H1 (cell line): ENCODE measurements around the gene ZNF775. TPM values are rescaled to one million over a fixed set of nuclear protein-coding genes. Genes with fewer than 3 reads are reported as not detected.
A peak's percentile ranks its signal among the peaks of the same experiment; 100 is the strongest.

Source experiments
- CTCF ChIA-PET: fragments of 300-600 bp; sonication (Branson Sonifier 250); formaldehyde crosslinking; loops from one replicate; lab custom pipeline; 2021; ENCODE audit not compliant: partially characterized antibody; lab: Charles Lee
- POLR2A ChIA-PET: fragments of 300-600 bp; sonication (Branson Sonifier 250); formaldehyde crosslinking; loops from one replicate; lab custom pipeline; 2021; ENCODE audit warnings: inconsistent platforms; ENCODE audit not compliant: partially characterized antibody; lab: Charles Lee
- DNase-seq, 2 experiments: peaks; one replicate each; pipeline versions ENCODE4 v3.0.0 to v3.0.0-alpha.2; 2010 to 2022; ENCODE audit warnings: low spot score in 2 of 2, low read depth in 1 of 2, mixed read lengths in 1 of 2
- FAIRE-seq: peaks from 2 replicates; lab custom pipeline; 2011; peaks lifted over from hg19 to GRCh38; lab: Jason Lieb, UNC
- H2AFZ ChIP-seq: 2 replicates; pipeline ENCODE4 v1.8.1; 2012; ENCODE audit warnings: low read length, inconsistent platforms
- H2AK5ac ChIP-seq: 2 replicates; pipeline ENCODE4 v1.6.1; 2013; ENCODE audit warnings: low read depth, low read length
- H2BK120ac ChIP-seq: replicated peaks from 2 replicates; pipeline ENCODE3; 2013; ENCODE audit warnings: low read depth, low read length, inconsistent platforms
- H2BK12ac ChIP-seq: 2 replicates; pipeline ENCODE4 v1.6.1; 2013; ENCODE audit warnings: low read depth, low read length
- H2BK15ac ChIP-seq: 2 replicates; pipeline ENCODE4 v1.6.1; 2013; ENCODE audit warnings: low read length
- H2BK20ac ChIP-seq: 2 replicates; pipeline ENCODE4 v1.6.1; 2013; ENCODE audit warnings: low read length
- H2BK5ac ChIP-seq: 2 replicates; pipeline ENCODE4 v1.6.1; 2013; ENCODE audit warnings: low read depth, low read length
- H3K14ac ChIP-seq: 2 replicates; pipeline ENCODE4 v1.6.1; 2013; ENCODE audit warnings: inconsistent platforms; ENCODE audit not compliant: insufficient read length
- H3K18ac ChIP-seq: 2 replicates; pipeline ENCODE4 v1.6.1; 2013; ENCODE audit warnings: low read length; ENCODE audit errors: extremely low read depth
- H3K23ac ChIP-seq: 2 replicates; pipeline ENCODE4 v1.6.1; 2013; ENCODE audit warnings: inconsistent platforms; ENCODE audit not compliant: insufficient read length
- H3K23me2 ChIP-seq: 2 replicates; pipeline ENCODE4 v1.6.1; 2013; ENCODE audit warnings: low read depth, low read length
- H3K27ac ChIP-seq: 2 replicates; pipeline ENCODE4 v1.6.1; 2011; ENCODE audit warnings: low read depth, low read length, inconsistent platforms
- H3K27me3 ChIP-seq, 4 experiments: replicated peaks in 1 of 4; 1 replicate in 1 of 4; 2 replicates in 3 of 4; pipeline versions ENCODE4 v1.6.1 to v1.8.1; 2011 to 2013; ENCODE audit warnings: low read length in 3 of 4, mild to moderate bottlenecking in 3 of 4, inconsistent platforms in 2 of 4, mixed read lengths in 2 of 4, moderate library complexity in 1 of 4; ENCODE audit not compliant: control insufficient read depth in 3 of 4, insufficient read depth in 3 of 4; ENCODE audit errors: extremely low read depth in 1 of 4
- H3K36me3 ChIP-seq, 4 experiments: 2 replicates each; pipeline versions ENCODE4 v1.6.1 to v1.8.1; 2011 to 2013; ENCODE audit warnings: mild to moderate bottlenecking in 4 of 4, low read length in 3 of 4, moderate library complexity in 2 of 4, control low read depth in 1 of 4, inconsistent platforms in 1 of 4; ENCODE audit not compliant: insufficient read depth in 4 of 4, control insufficient read depth in 2 of 4
- H3K4ac ChIP-seq: replicated peaks from 2 replicates; pipeline ENCODE3; 2013; ENCODE audit warnings: low read length, low read depth, mixed read lengths, inconsistent platforms; ENCODE audit not compliant: insufficient read length
- H3K4me1 ChIP-seq, 4 experiments: replicated peaks in 1 of 4; 1 replicate in 1 of 4; 2 replicates in 3 of 4; pipeline versions ENCODE4 v1.6.1 to v1.8.1; 2011 to 2013; ENCODE audit warnings: low read length in 3 of 4, inconsistent platforms in 2 of 4, mixed read lengths in 1 of 4; ENCODE audit not compliant: insufficient read depth in 4 of 4, control insufficient read depth in 3 of 4
- H3K4me2 ChIP-seq, 2 experiments: 2 replicates each; pipeline versions ENCODE4 v1.6.1 to v1.8.1; 2011 to 2013; ENCODE audit warnings: low read depth in 2 of 2, low read length in 2 of 2, control low read depth in 1 of 2, inconsistent platforms in 1 of 2, mild to moderate bottlenecking in 1 of 2; ENCODE audit not compliant: insufficient read depth in 1 of 2
- H3K4me3 ChIP-seq, 4 experiments: fragments of 200-600, 300-600 bp in 1 of 4; sonication (generic), shearing (Covaris generic), sonication (Bioruptor Twin) in 1 of 4; 2 replicates each; pipeline versions ENCODE4 v1.5.1 to v1.8.1; 2011 to 2016; ENCODE audit warnings: low read length in 4 of 4, low read depth in 3 of 4, control low read depth in 2 of 4, inconsistent platforms in 2 of 4, mild to moderate bottlenecking in 2 of 4, mixed read lengths in 1 of 4, moderate library complexity in 1 of 4; ENCODE audit not compliant: insufficient read depth in 2 of 4; ENCODE audit errors: extremely low read depth in 1 of 4
- H3K56ac ChIP-seq: replicated peaks from 2 replicates; pipeline ENCODE3; 2013; ENCODE audit warnings: low read depth, mild to moderate bottlenecking, mixed read lengths, low read length, inconsistent platforms; ENCODE audit not compliant: insufficient read length
- H3K79me1 ChIP-seq: 2 replicates; pipeline ENCODE4 v1.6.1; 2013; ENCODE audit warnings: low read depth, low read length, control low read depth
- H3K79me2 ChIP-seq, 2 experiments: 2 replicates each; pipeline versions ENCODE4 v1.6.1 to v1.8.1; 2012 to 2013; ENCODE audit warnings: low read length in 2 of 2, mild to moderate bottlenecking in 2 of 2, inconsistent platforms in 1 of 2; ENCODE audit not compliant: insufficient read depth in 2 of 2, control insufficient read depth in 1 of 2
- H3K9ac ChIP-seq, 4 experiments: replicated peaks in 1 of 4; 1 replicate in 1 of 4; 2 replicates in 3 of 4; pipeline versions ENCODE4 v1.6.1 to v1.8.1; 2011 to 2013; ENCODE audit warnings: low read depth in 3 of 4, low read length in 3 of 4, control low read depth in 2 of 4, mild to moderate bottlenecking in 2 of 4, moderate library complexity in 2 of 4, inconsistent platforms in 1 of 4; ENCODE audit errors: extremely low read depth in 1 of 4
- H3K9me3 ChIP-seq, 2 experiments: 2 replicates each; pipeline versions ENCODE4 v1.6.1 to v1.8.1; 2012 to 2013; ENCODE audit warnings: mild to moderate bottlenecking in 2 of 2, moderate library complexity in 2 of 2, control low read depth in 1 of 2, inconsistent platforms in 1 of 2, low read depth in 1 of 2, low read length in 1 of 2, mixed read lengths in 1 of 2; ENCODE audit not compliant: insufficient read depth in 2 of 2
- H4K20me1 ChIP-seq, 2 experiments: replicated peaks in 1 of 2; 2 replicates each; pipeline versions ENCODE3 to v1.8.1; 2011 to 2013; ENCODE audit warnings: inconsistent platforms in 2 of 2, low read length in 2 of 2, mild to moderate bottlenecking in 1 of 2; ENCODE audit not compliant: insufficient read depth in 2 of 2, control insufficient read depth in 1 of 2
- H4K5ac ChIP-seq: 2 replicates; pipeline ENCODE4 v1.6.1; 2013; ENCODE audit warnings: low read length, low read depth, mixed read lengths, inconsistent platforms; ENCODE audit not compliant: insufficient read length
- H4K8ac ChIP-seq: 2 replicates; pipeline ENCODE4 v1.8.0; 2013; ENCODE audit warnings: mild to moderate bottlenecking, moderate library complexity, low read length, inconsistent platforms; ENCODE audit not compliant: insufficient read depth; ENCODE audit errors: extremely low read depth
- H4K91ac ChIP-seq: replicated peaks from 2 replicates; pipeline ENCODE3; 2013; ENCODE audit warnings: low read length, mixed read lengths, inconsistent platforms; ENCODE audit not compliant: insufficient read length
- BACH1 ChIP-seq: IDR thresholded peaks from 2 replicates; pipeline ENCODE4 v1.6.1; 2012; ENCODE audit warnings: low read length, improper control_type of control experiment
- BCL11A ChIP-seq, 2 experiments: IDR thresholded peaks; one replicate each; pipeline ENCODE4 v1.6.1; 2011; ENCODE audit warnings: low read depth in 2 of 2, low read length in 2 of 2, mild to moderate bottlenecking in 2 of 2
- BRCA1 ChIP-seq: IDR thresholded peaks from 2 replicates; pipeline ENCODE4 v1.6.1; 2012; ENCODE audit warnings: low read depth, low read length, improper control_type of control experiment
- CBX8 ChIP-seq: fragments of 300-800, 300-1000 bp; sonication (generic); IDR thresholded peaks from 2 replicates; pipeline ENCODE4 v1.7.1; 2016; ENCODE audit warnings: low read depth, low read length, borderline replicate concordance
- CEBPB ChIP-seq: IDR thresholded peaks from 2 replicates; pipeline ENCODE4 v1.6.1; 2012; ENCODE audit warnings: low read depth, low read length
- CHD2 ChIP-seq: IDR thresholded peaks from 2 replicates; pipeline ENCODE4 v1.6.1; 2012; ENCODE audit warnings: low read length, improper control_type of control experiment
- GABPA ChIP-seq: IDR thresholded peaks from 2 replicates; pipeline ENCODE4 v1.6.1; 2011; ENCODE audit warnings: mild to moderate bottlenecking, low read length, moderate library complexity, borderline replicate concordance; ENCODE audit not compliant: insufficient read depth
- KDM4A ChIP-seq: IDR thresholded peaks from one replicate; pipeline ENCODE4 v1.7.1; 2012; ENCODE audit warnings: low read depth, mild to moderate bottlenecking, moderate library complexity, low read length, inconsistent platforms; ENCODE audit not compliant: severe bottlenecking
- MAFK ChIP-seq: IDR thresholded peaks from 2 replicates; pipeline ENCODE4 v1.6.1; 2012; ENCODE audit warnings: low read depth, mild to moderate bottlenecking, improper control_type of control experiment, low read length
- POLR2A ChIP-seq, 2 experiments: IDR thresholded peaks; 1 replicate in 1 of 2; 2 replicates in 1 of 2; pipeline ENCODE4 v1.6.1; 2011; ENCODE audit warnings: low read depth in 2 of 2, low read length in 2 of 2, mild to moderate bottlenecking in 2 of 2; ENCODE audit errors: control extremely low read depth in 1 of 2
- RBBP5 ChIP-seq: IDR thresholded peaks from 2 replicates; pipeline ENCODE4 v1.7.1; 2012; ENCODE audit warnings: low read depth, mild to moderate bottlenecking, inconsistent platforms, low read length, moderate library complexity, borderline replicate concordance
- RFX5 ChIP-seq: IDR thresholded peaks from 2 replicates; pipeline ENCODE4 v1.6.1; 2011; ENCODE audit warnings: low read depth, low read length, improper control_type of control experiment, borderline replicate concordance
- RXRA ChIP-seq: IDR thresholded peaks from 2 replicates; pipeline ENCODE4 v1.6.1; 2011; ENCODE audit warnings: low read depth, mild to moderate bottlenecking, low read length, moderate library complexity; ENCODE audit not compliant: insufficient read depth
- SUZ12 ChIP-seq: fragments of 200-600 bp; sonication (generic); IDR thresholded peaks from 2 replicates; pipeline ENCODE4 v1.6.1; 2012; ENCODE audit warnings: mild to moderate bottlenecking, inconsistent platforms, low read length, moderate library complexity, mixed read lengths
- WGBS, 2 experiments: shearing (Covaris generic) in 1 of 2; methylation state at CpG; one replicate each; pipeline versions ENCODE4 v1.1.6 to v1.1.7; 2013 to 2015; ENCODE audit warnings: low lambda C conversion rate in 2 of 2, mixed read lengths in 2 of 2, inconsistent platforms in 1 of 2, low coverage in 1 of 2, missing lambda C conversion rate in 1 of 2; ENCODE audit not compliant: insufficient replicate concordance in 2 of 2, insufficient coverage in 1 of 2, insufficient read length in 1 of 2; ENCODE audit errors: extremely low coverage in 1 of 2, missing lambda C conversion rate in 1 of 2; 5-methylcytosine and 5-hydroxymethylcytosine counted together
- polyA plus RNA-seq, 7 experiments: library from polyadenylated mRNA; depleted of rRNA in 3 of 7; stranded (reverse) in 5 of 7; unstranded in 2 of 7; fragments of >200 nt in 5 of 7; fragments of 200-250 nt in 2 of 7; gene quantifications; 1 replicate in 5 of 7; 2 replicates in 1 of 7; 4 replicates in 1 of 7; pipeline versions ENCODE4 v1.2.1 to v1.2.3, GENCODE V29; 2011 to 2013; ENCODE audit warnings: missing spikeins in 2 of 7, mixed read lengths in 2 of 7
- total RNA-seq: library from RNA; stranded (reverse); fragmentation: NEBNext Ultra II Directional; extraction: Animal tissue kit (Norgen Biotek cat#: 25700); gene quantifications from 2 replicates; pipeline ENCODE4 v1.2.1, GENCODE V29; 2021

The ZNF775 gene
- total and polyA plus RNA-seq, 2 of the 8 experiments (the other 6 are each of a cell fraction or from before 2014, with no cell fraction given), result 13.6 to 21.5 TPM

GRCh38 chr7:150401424-150401790 lies 22.3 kb downstream of the ZNF775 start:
- Histone ChIP-seq H3K4me2 (peak overlapping the region; percentile 7 to 46; a peak in 3 of 4 replicates), H2BK120ac (peak overlapping the region; percentile 98), H3K9me3 (no peaks in the 10 kb centered on the region), H2BK15ac (0 out of 2 replicates have a peak overlapping the region, but pooled peaks have one; percentile 66), H3K79me2 (peaks cover 0 to 12% of the 10 kb centered on the region in 2 experiments; a peak in 2 of 4 replicates), H3K79me1 (peaks cover 2% of the 10 kb centered on the region; the same call in 1 of the 2 replicates), H3K18ac (peak overlapping the region; percentile 89), H4K20me1 (no peaks in the 10 kb centered on the region), H3K4ac (peak overlapping the region; percentile 61), H2BK20ac (peak overlapping the region; percentile 100), H4K5ac (peak overlapping the region; percentile 93), H3K14ac (no peak overlapping the region), H2AFZ (no peak overlapping the region), H3K23ac (no peak overlapping the region), H3K23me2 (peaks cover 4% of the 10 kb centered on the region; the same call in 1 of the 2 replicates), H3K9ac (peak overlapping the region in 3 of 4 experiments; percentile 14 to 57 (median 56); a peak in 5 of 7 replicates), H2BK5ac (peak overlapping the region; percentile 97), H2AK5ac (peak overlapping the region; percentile 84), H4K8ac (peak overlapping the region; percentile 72; the same call in 1 of the 2 replicates), H3K27me3 (no peaks in the 10 kb centered on the region), H3K4me1 (peaks cover 35 to 61% (median 52%) of the 10 kb centered on the region in 4 experiments), H3K36me3 (peaks cover 3 to 24% (median 11%) of the 10 kb centered on the region in 4 experiments; a peak in 4 of 8 replicates), H3K56ac (peak overlapping the region; percentile 82), H4K91ac (peak overlapping the region; percentile 98), H3K4me3 (peak overlapping the region in 1 of 4 experiments; percentile 19; a peak in 1 of 8 replicates), H3K27ac (peak overlapping the region; percentile 90), H2BK12ac (peak overlapping the region; percentile 97; the same call in 1 of the 2 replicates)
- DNase-seq (no peak), FAIRE-seq (no peak)
- 25% methylated on average over 1 of the region's 1 CpG; no CpG with 5 or more reads in 1 of the 2 experiments for WGBS, 2 experiments
- TF ChIP-seq RBBP5 (no peak), MAFK (no peak), RFX5 (no peak), KDM4A (no peak), RXRA (no peak), CBX8 (no peak), BACH1 (no peak), BCL11A (IDR thresholded peaks at IDR 0.05; ENCODE audit: low read depth in 2 of 2, low read length in 2 of 2) (no peak), CHD2 (no peak), POLR2A (IDR thresholded peaks at IDR 0.05; ENCODE audit: control extremely low read depth in 1 of 2, low read depth in 2 of 2, low read length in 2 of 2) (no peak), SUZ12 (no peak), BRCA1 (no peak), CEBPB (no peak), GABPA (no peak)
- CTCF ChIA-PET, result interaction anchor here (0.8 to 3.8 kb wide), 12 partner anchors 9 to 45 kb away, joined by 3 to 31 read pairs (median 4); no protein-coding TSS in a partner anchor
- POLR2A ChIA-PET, result interaction anchor here (1.2 to 14.9 kb wide), 15 partner anchors 3 to 75 kb away, joined by 4 to 230 read pairs (median 11); partner anchors contain the start of genes RARRES2 and REPIN1
